ENCODE results near the gene PTPN4. TPM values are rescaled to one million over a fixed set of nuclear protein-coding genes. Genes with fewer than 3 reads are reported as not detected.
"Not testable (repeated sequence)": the region's sequence is repeated elsewhere in the genome, so short reads cannot be mapped to it uniquely, and the experiment has no call there.

Gene PTPN4
- total RNA-seq, 2 experiments from 2014 or later = 32.9 to 34.7 TPM

GRCh38 chr2:120001471-120001870, 241.7 kb downstream of the PTPN4 start:
- no peaks in the 10 kb centered on the region for H3K36me3 Mint-ChIP-seq
- DNase-seq = no peak
- H3K27me3 Mint-ChIP-seq = no peaks in the 10 kb centered on the region
- no peak overlapping the region for H3K27ac Mint-ChIP-seq
- no peaks in the 10 kb centered on the region for H3K9me3 Mint-ChIP-seq
- peaks cover 3% of the 10 kb centered on the region for H3K4me1 Mint-ChIP-seq
- H3K4me3 Mint-ChIP-seq = no peak overlapping the region

- H3K27ac Mint-ChIP-seq = no peak overlapping the region
- no peaks in the 10 kb centered on the region for H3K36me3 Mint-ChIP-seq
- no peak overlapping the region for H3K4me3 Mint-ChIP-seq
- DNase-seq = no peak
- H3K4me1 Mint-ChIP-seq = peaks cover 3% of the 10 kb centered on the region
- no peaks in the 10 kb centered on the region for H3K9me3 Mint-ChIP-seq
- no peaks in the 10 kb centered on the region for H3K27me3 Mint-ChIP-seq
These were observed 244.5 kb downstream of the PTPN4 start for GRCh38 chr2:120004254-120004653.

GRCh38 chr2:120005834-120006521, 246.3 kb downstream of the PTPN4 start:
- H3K4me3 Mint-ChIP-seq = no peak overlapping the region
- DNase-seq = no peak

GRCh38 chr2:120007851-120008250, 248.1 kb downstream of the PTPN4 start:
- Mint-ChIP-seq H3K36me3 (no peaks in the 10 kb centered on the region), H3K27me3 (no peaks in the 10 kb centered on the region), H3K9me3 (no peaks in the 10 kb centered on the region), H3K27ac (no peak overlapping the region), H3K4me1 (peaks cover 10% of the 10 kb centered on the region), H3K4me3 (no peak overlapping the region)
- DNase-seq = no peak

More at GRCh38 chr2:120005834-120006521, 246.3 kb downstream of the PTPN4 start:
- no peaks in the 10 kb centered on the region for H3K9me3 Mint-ChIP-seq
- no peaks in the 10 kb centered on the region for H3K36me3 Mint-ChIP-seq
- H3K27me3 Mint-ChIP-seq = no peaks in the 10 kb centered on the region
- H3K27ac Mint-ChIP-seq = no peak overlapping the region
- peaks cover 3% of the 10 kb centered on the region for H3K4me1 Mint-ChIP-seq

- Mint-ChIP-seq H3K9me3 (no peaks in the 10 kb centered on the region), H3K27ac (peak overlapping the region; percentile 11), H3K4me1 (peaks cover 16% of the 10 kb centered on the region), H3K36me3 (no peaks in the 10 kb centered on the region), H3K27me3 (no peaks in the 10 kb centered on the region), H3K4me3 (peak overlapping the region; percentile 66)
- no peak for DNase-seq
These were observed 252.6 kb downstream of the PTPN4 start for GRCh38 chr2:120012363-120012762.

GRCh38 chr2:120012771-120013596, 253.3 kb downstream of the PTPN4 start, which contains the start of gene EPB41L5:
Gene EPB41L5 (plus strand): TSS chr2:120013077. CDS start chr2:120019085, 6,008 bp downstream.
- Mint-ChIP-seq H3K27me3 (no peaks in the 10 kb centered on the region), H3K4me3 (peak within 1 kb of the TSS; percentile 75), H3K4me1 (peaks cover 16% of the 10 kb centered on the region), H3K9me3 (no peaks in the 10 kb centered on the region), H3K36me3 (no peaks in the 10 kb centered on the region), H3K27ac (peak within 1 kb of the TSS; percentile 11)
- DNase-seq = peak; percentile 87

GRCh38 chr2:120013597-120014223, 254.0 kb downstream of the PTPN4 start:
- DNase-seq = peak; percentile 8
- peaks cover 16% of the 10 kb centered on the region for H3K4me1 Mint-ChIP-seq
- H3K36me3 Mint-ChIP-seq = no peaks in the 10 kb centered on the region
- H3K9me3 Mint-ChIP-seq = no peaks in the 10 kb centered on the region
- H3K27ac Mint-ChIP-seq = no peak overlapping the region
- no peaks in the 10 kb centered on the region for H3K27me3 Mint-ChIP-seq
- peak overlapping the region; percentile 75 for H3K4me3 Mint-ChIP-seq

- peaks cover 16% of the 10 kb centered on the region for H3K4me1 Mint-ChIP-seq
- H3K36me3 Mint-ChIP-seq = no peaks in the 10 kb centered on the region
- H3K9me3 Mint-ChIP-seq = no peaks in the 10 kb centered on the region
- no peak overlapping the region for H3K4me3 Mint-ChIP-seq
- H3K27ac Mint-ChIP-seq = no peak overlapping the region
- no peaks in the 10 kb centered on the region for H3K27me3 Mint-ChIP-seq
- DNase-seq = no peak
These were observed 254.7 kb downstream of the PTPN4 start for GRCh38 chr2:120014226-120014980.

- H3K9me3 Mint-ChIP-seq = no peaks in the 10 kb centered on the region
- peaks cover 1% of the 10 kb centered on the region for H3K36me3 Mint-ChIP-seq
- H3K27ac Mint-ChIP-seq = no peak overlapping the region
- no peak for DNase-seq
- H3K4me1 Mint-ChIP-seq = peaks cover 18% of the 10 kb centered on the region
- no peak overlapping the region for H3K4me3 Mint-ChIP-seq
- no peaks in the 10 kb centered on the region for H3K27me3 Mint-ChIP-seq
These were observed 257.1 kb downstream of the PTPN4 start for GRCh38 chr2:120016800-120017199.

- H3K4me3 Mint-ChIP-seq = no peak overlapping the region
- no peak overlapping the region for H3K27ac Mint-ChIP-seq
- H3K27me3 Mint-ChIP-seq = no peaks in the 10 kb centered on the region
- DNase-seq = no peak
- H3K9me3 Mint-ChIP-seq = no peaks in the 10 kb centered on the region
- peaks cover 1% of the 10 kb centered on the region for H3K36me3 Mint-ChIP-seq
- H3K4me1 Mint-ChIP-seq = peaks cover 16% of the 10 kb centered on the region
These were observed 257.5 kb downstream of the PTPN4 start for GRCh38 chr2:120017201-120017600.

- H3K36me3 Mint-ChIP-seq = peaks cover 14% of the 10 kb centered on the region
- no peak overlapping the region for H3K4me3 Mint-ChIP-seq
- no peak overlapping the region for H3K27ac Mint-ChIP-seq
- peaks cover 10% of the 10 kb centered on the region for H3K4me1 Mint-ChIP-seq
- H3K27me3 Mint-ChIP-seq = no peaks in the 10 kb centered on the region
- no peak for DNase-seq
- H3K9me3 Mint-ChIP-seq = peaks cover 4% of the 10 kb centered on the region
These were observed 258.8 kb downstream of the PTPN4 start for GRCh38 chr2:120018549-120018948.

GRCh38 chr2:120020554-120020953, 260.8 kb downstream of the PTPN4 start:
- H3K27ac Mint-ChIP-seq = no peak overlapping the region
- H3K36me3 Mint-ChIP-seq = peaks cover 31% of the 10 kb centered on the region
- peaks cover 2% of the 10 kb centered on the region for H3K4me1 Mint-ChIP-seq
- H3K27me3 Mint-ChIP-seq = no peaks in the 10 kb centered on the region
- no peak overlapping the region for H3K4me3 Mint-ChIP-seq
- peaks cover 17% of the 10 kb centered on the region for H3K9me3 Mint-ChIP-seq
- no peak for DNase-seq

GRCh38 chr2:120022505-120022904, 262.8 kb downstream of the PTPN4 start:
- H3K4me1 Mint-ChIP-seq, H3K27me3 Mint-ChIP-seq, DNase-seq, H3K27ac Mint-ChIP-seq, H3K4me3 Mint-ChIP-seq: not testable (repeated sequence)
- Mint-ChIP-seq H3K9me3 (peaks cover 22% of the 10 kb centered on the region), H3K36me3 (peaks cover 36% of the 10 kb centered on the region)

GRCh38 chr2:120026890-120027289, 267.2 kb downstream of the PTPN4 start:
- peaks cover 8% of the 10 kb centered on the region for H3K4me1 Mint-ChIP-seq
- peaks cover 42% of the 10 kb centered on the region for H3K36me3 Mint-ChIP-seq
- peaks cover 22% of the 10 kb centered on the region for H3K9me3 Mint-ChIP-seq

More at GRCh38 chr2:120026890-120027289, 267.2 kb downstream of the PTPN4 start:
- Mint-ChIP-seq H3K27ac (no peak overlapping the region), H3K27me3 (no peaks in the 10 kb centered on the region), H3K4me3 (no peak overlapping the region)
- DNase-seq = no peak
